ENCODE results near the gene CBFA2T3. TPM values are rescaled to one million over a fixed set of nuclear protein-coding genes. Genes with fewer than 3 reads are reported as not detected.

CBFA2T3 gene
- total and polyA plus RNA-seq, 10 donors: 8.4 to 59.8 (median 26.3) TPM

GRCh38 chr16:88925540-88925887, 51.5 kb downstream of the CBFA2T3 start:
- TF ChIP-seq CTCF (IDR thresholded peaks at IDR 0.05 in 8 of 11, conservative IDR thresholded peaks at IDR 0.05 in 3 of 11): no peak
- no peak for TF ChIP-seq POLR2A (IDR thresholded peaks at IDR 0.05)
- TF ChIP-seq POLR2AphosphoS5 (IDR thresholded peaks at IDR 0.05): no peak
- H3K27ac ChIP-seq: peak overlapping the region in 6 of 8 donors; percentile 35 to 91 (median 81)
- intact Hi-C loops (cut with DNase I; ENCODE audit: low total_unique reads): no loop called here
- WGBS, 5 donors: 69 to 97% (median 79%) methylated on average over 10 to 16 of the region's 16 CpGs
- peaks cover 62 to 85% (median 73%) of the 10 kb centered on the region in 6 donors for H3K4me1 ChIP-seq
- no peaks in the 10 kb centered on the region for H3K9me3 ChIP-seq
- H3K36me3 ChIP-seq: peaks cover 0 to 8% (median 0%) of the 10 kb centered on the region in 6 donors
- DNase-seq: no peak
- H3K4me3 ChIP-seq: peak overlapping the region in 1 of 8 donors; percentile 31
- peaks cover 0 to 4% (median 0%) of the 10 kb centered on the region in 7 donors for H3K27me3 ChIP-seq (replicated peaks in 1 of 7)

- intact Hi-C loops (cut with DNase I; ENCODE audit: low total_unique reads): no loop called here
- peaks cover 0 to 4% (median 0%) of the 10 kb centered on the region in 7 donors for H3K27me3 ChIP-seq (replicated peaks in 1 of 7)
- TF ChIP-seq CTCF (IDR thresholded peaks at IDR 0.05 in 8 of 11, conservative IDR thresholded peaks at IDR 0.05 in 3 of 11) (peak in 9 of 11 experiments; percentile 33 to 72 (median 58)), POLR2A (IDR thresholded peaks at IDR 0.05) (no peak), POLR2AphosphoS5 (IDR thresholded peaks at IDR 0.05) (peak; percentile 65 to 86 (median 85))
- peak overlapping the region in 7 of 8 donors; percentile 32 to 91 (median 81) for H3K27ac ChIP-seq
- peaks cover 0 to 8% (median 0%) of the 10 kb centered on the region in 6 donors for H3K36me3 ChIP-seq
- 30 to 52% (median 47%) methylated on average over 2 to 30 of the region's 30 CpGs for WGBS, 5 donors
- DNase-seq: peak; percentile 89
- peak overlapping the region in 1 of 8 donors; percentile 31 for H3K4me3 ChIP-seq
- no peaks in the 10 kb centered on the region for H3K9me3 ChIP-seq
- H3K4me1 ChIP-seq: peaks cover 67 to 90% (median 78%) of the 10 kb centered on the region in 6 donors
Measured at GRCh38 chr16:88924834-88925539, 52.0 kb downstream of the CBFA2T3 start.

GRCh38 chr16:88923926-88924833, 52.8 kb downstream of the CBFA2T3 start:
- Histone ChIP-seq H3K27ac (peak overlapping the region in 7 of 8 donors; percentile 29 to 91 (median 81)), H3K4me1 (peaks cover 71 to 99% (median 86%) of the 10 kb centered on the region in 6 donors), H3K36me3 (peaks cover 0 to 14% (median 0%) of the 10 kb centered on the region in 6 donors), H3K4me3 (no peak overlapping the region), H3K9me3 (no peaks in the 10 kb centered on the region), H3K27me3 (replicated peaks in 1 of 7) (peaks cover 0 to 4% (median 0%) of the 10 kb centered on the region in 7 donors)
- intact Hi-C loops (cut with DNase I; ENCODE audit: low total_unique reads): no loop called here
- DNase-seq: no peak
- peak in 1 of 3 donors; percentile 67 for TF ChIP-seq POLR2AphosphoS5 (IDR thresholded peaks at IDR 0.05)
- TF ChIP-seq POLR2A (IDR thresholded peaks at IDR 0.05): no peak
- WGBS, 5 donors: 73 to 82% (median 79%) methylated on average over 27 to 37 of the region's 37 CpGs

GRCh38 chr16:88923450-88923849, 53.6 kb downstream of the CBFA2T3 start:
- 67 to 90% (median 80%) methylated on average over 7 to 17 of the region's 17 CpGs for WGBS, 5 donors
- intact Hi-C loops (cut with DNase I; ENCODE audit: low total_unique reads): no loop called here
- Histone ChIP-seq H3K4me1 (peaks cover 75 to 100% (median 92%) of the 10 kb centered on the region in 6 donors), H3K27ac (peak overlapping the region in 5 of 8 donors; percentile 80 to 91 (median 81)), H3K9me3 (no peaks in the 10 kb centered on the region), H3K4me3 (no peak overlapping the region), H3K27me3 (replicated peaks in 1 of 7) (peaks cover 0 to 4% (median 0%) of the 10 kb centered on the region in 7 donors), H3K36me3 (peaks cover 0 to 14% (median 0%) of the 10 kb centered on the region in 6 donors)
- DNase-seq: no peak
- TF ChIP-seq POLR2A (IDR thresholded peaks at IDR 0.05) (no peak), POLR2AphosphoS5 (IDR thresholded peaks at IDR 0.05) (no peak), CTCF (IDR thresholded peaks at IDR 0.05 in 8 of 11, conservative IDR thresholded peaks at IDR 0.05 in 3 of 11) (no peak)

Measured in spleen (tissue), 11 donors.